ENCODE results near the gene PRG2. TPM values are rescaled to one million over a fixed set of nuclear protein-coding genes. Genes with fewer than 3 reads are reported as not detected.

Gene PRG2
- total and polyA plus RNA-seq, 9 of the 15 experiments (the other 6 are each of a cell fraction or from before 2014, with no cell fraction given), result 1.8 to 78.0 (median 26.6) TPM

DNA sequence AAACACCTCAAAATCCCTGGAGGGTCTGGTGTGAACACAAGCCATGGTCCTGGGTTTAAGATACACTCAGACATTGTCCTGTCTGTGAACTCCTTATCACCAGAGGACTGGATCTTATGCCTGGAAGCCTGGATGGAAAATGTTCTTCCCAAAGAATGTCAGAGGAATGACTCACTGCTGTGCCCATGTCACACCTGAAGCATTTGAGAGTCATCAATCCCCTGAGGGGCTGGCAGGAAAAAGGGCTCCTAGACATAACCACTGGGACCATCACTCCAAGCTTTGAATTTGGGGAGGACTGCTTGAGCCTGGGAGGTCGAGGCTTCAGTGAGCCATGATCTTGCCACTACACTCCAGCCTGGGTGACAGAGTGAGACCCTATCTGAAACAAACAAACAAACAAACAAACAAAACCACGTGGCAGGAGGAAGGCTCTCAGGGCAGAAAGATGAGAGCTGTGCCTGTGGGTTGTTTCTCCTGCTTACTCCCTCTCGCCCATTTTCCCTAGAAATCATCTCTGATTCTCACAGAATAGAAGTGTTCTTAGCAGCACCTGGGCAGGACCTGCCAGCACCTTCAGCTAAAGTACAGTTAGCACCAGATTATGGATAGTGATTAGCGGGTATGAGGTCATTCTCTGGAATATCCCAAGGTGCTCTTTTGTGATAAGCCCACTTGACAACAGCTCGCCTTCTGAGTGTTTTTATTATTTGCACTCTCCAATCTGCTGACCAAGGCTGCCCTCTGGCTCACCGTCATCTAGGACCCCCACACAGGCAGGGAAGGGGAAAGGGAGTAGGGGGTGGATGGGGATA, 11.9 kb upstream of the PRG2 start (continued):
- TF ChIP-seq E4F1 (CRISPR knock-in tag; IDR thresholded peaks at IDR 0.05; ENCODE audit: borderline replicate concordance) (no peak), FOXA3 (CRISPR knock-in tag; conservative IDR thresholded peaks at IDR 0.05 in 1 of 2, IDR thresholded peaks at IDR 0.05 in 1 of 2) (peak in 1 of 2 experiments; percentile 26; a peak in 1 of 4 replicates), ADNP (tag; IDR thresholded peaks at IDR 0.05) (no peak), CBX1 (IDR thresholded peaks at IDR 0.05; ENCODE audit: low read depth) (no peak), GTF2F1 (IDR thresholded peaks at IDR 0.05; ENCODE audit: low read depth, low read length) (no peak), SAFB2 (IDR thresholded peaks at IDR 0.05; ENCODE audit: borderline replicate concordance, low read depth, low read length, severe bottlenecking) (no peak), ZNF146 (CRISPR knock-in tag; IDR thresholded peaks at IDR 0.05; ENCODE audit: unreplicated experiment) (no peak), TARDBP (IDR thresholded peaks at IDR 0.05) (no peak), PCBP2 (IDR thresholded peaks at IDR 0.05; ENCODE audit: low read depth, low read length, poor library complexity, severe bottlenecking) (no peak), CREM (IDR thresholded peaks at IDR 0.05; ENCODE audit: low read depth) (peak; percentile 76), CBX3 (IDR thresholded peaks at IDR 0.05; ENCODE audit: borderline replicate concordance in 1 of 2, low read length in 2 of 2) (peak in 1 of 2 experiments; percentile 32; a peak in 1 of 3 replicates), E2F4 (CRISPR knock-in tag; IDR thresholded peaks at IDR 0.05; ENCODE audit: low read depth) (no peak), HLTF (IDR thresholded peaks at IDR 0.05) (no peak)
- TF ChIP-seq, protein P1, sequence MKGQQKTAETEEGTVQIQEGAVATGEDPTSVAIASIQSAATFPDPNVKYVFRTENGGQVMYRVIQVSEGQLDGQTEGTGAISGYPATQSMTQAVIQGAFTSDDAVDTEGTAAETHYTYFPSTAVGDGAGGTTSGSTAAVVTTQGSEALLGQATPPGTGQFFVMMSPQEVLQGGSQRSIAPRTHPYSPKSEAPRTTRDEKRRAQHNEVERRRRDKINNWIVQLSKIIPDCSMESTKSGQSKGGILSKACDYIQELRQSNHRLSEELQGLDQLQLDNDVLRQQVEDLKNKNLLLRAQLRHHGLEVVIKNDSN (CRISPR knock-in tag; IDR thresholded peaks at IDR 0.05), result no peak
- TF ChIP-seq, protein P2, sequence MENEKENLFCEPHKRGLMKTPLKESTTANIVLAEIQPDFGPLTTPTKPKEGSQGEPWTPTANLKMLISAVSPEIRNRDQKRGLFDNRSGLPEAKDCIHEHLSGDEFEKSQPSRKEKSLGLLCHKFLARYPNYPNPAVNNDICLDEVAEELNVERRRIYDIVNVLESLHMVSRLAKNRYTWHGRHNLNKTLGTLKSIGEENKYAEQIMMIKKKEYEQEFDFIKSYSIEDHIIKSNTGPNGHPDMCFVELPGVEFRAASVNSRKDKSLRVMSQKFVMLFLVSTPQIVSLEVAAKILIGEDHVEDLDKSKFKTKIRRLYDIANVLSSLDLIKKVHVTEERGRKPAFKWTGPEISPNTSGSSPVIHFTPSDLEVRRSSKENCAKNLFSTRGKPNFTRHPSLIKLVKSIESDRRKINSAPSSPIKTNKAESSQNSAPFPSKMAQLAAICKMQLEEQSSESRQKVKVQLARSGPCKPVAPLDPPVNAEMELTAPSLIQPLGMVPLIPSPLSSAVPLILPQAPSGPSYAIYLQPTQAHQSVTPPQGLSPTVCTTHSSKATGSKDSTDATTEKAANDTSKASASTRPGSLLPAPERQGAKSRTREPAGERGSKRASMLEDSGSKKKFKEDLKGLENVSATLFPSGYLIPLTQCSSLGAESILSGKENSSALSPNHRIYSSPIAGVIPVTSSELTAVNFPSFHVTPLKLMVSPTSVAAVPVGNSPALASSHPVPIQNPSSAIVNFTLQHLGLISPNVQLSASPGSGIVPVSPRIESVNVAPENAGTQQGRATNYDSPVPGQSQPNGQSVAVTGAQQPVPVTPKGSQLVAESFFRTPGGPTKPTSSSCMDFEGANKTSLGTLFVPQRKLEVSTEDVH (IDR thresholded peaks at IDR 0.05; ENCODE audit: low read depth, partially characterized antibody), result no peak
- TF ChIP-seq, protein P3, sequence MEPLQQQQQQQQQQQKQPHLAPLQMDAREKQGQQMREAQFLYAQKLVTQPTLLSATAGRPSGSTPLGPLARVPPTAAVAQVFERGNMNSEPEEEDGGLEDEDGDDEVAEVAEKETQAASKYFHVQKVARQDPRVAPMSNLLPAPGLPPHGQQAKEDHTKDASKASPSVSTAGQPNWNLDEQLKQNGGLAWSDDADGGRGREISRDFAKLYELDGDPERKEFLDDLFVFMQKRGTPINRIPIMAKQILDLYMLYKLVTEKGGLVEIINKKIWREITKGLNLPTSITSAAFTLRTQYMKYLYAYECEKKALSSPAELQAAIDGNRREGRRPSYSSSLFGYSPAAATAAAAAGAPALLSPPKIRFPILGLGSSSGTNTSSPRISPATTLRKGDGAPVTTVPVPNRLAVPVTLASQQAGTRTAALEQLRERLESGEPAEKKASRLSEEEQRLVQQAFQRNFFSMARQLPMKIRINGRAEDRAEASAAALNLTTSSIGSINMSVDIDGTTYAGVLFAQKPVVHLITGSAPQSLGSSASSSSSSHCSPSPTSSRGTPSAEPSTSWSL (CRISPR knock-in tag; IDR thresholded peaks at IDR 0.05; ENCODE audit: borderline replicate concordance), result no peak
- TF ChIP-seq, protein P4, sequence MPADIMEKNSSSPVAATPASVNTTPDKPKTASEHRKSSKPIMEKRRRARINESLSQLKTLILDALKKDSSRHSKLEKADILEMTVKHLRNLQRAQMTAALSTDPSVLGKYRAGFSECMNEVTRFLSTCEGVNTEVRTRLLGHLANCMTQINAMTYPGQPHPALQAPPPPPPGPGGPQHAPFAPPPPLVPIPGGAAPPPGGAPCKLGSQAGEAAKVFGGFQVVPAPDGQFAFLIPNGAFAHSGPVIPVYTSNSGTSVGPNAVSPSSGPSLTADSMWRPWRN (IDR thresholded peaks at IDR 0.05; ENCODE audit: low read depth), result peak; percentile 35; the same call in 1 of the 2 replicates

Data from K562 (cell line).